ENCODE results near the gene COX8A. TPM values are rescaled to one million over a fixed set of nuclear protein-coding genes. Genes with fewer than 3 reads are reported as not detected.

Gene COX8A
- total and polyA plus RNA-seq, 2 of the 8 experiments (the other 6 are each of a cell fraction or from before 2014, with no cell fraction given): 365 to 1,720 TPM

GRCh38 chr11:64013141-64013896 is 38.9 kb downstream of the COX8A start:
- Histone ChIP-seq H2AK5ac (ENCODE audit: low read depth, low read length) (peak overlapping the region; percentile 28; the same call in 1 of the 2 replicates), H3K56ac (replicated peaks; ENCODE audit: insufficient read length, low read depth, low read length) (no peak overlapping the region), H2BK5ac (ENCODE audit: low read depth, low read length) (no peak overlapping the region), H4K91ac (replicated peaks; ENCODE audit: insufficient read length, low read length) (no peak overlapping the region), H4K5ac (ENCODE audit: insufficient read length, low read depth, low read length) (no peak overlapping the region), H3K79me1 (ENCODE audit: low read depth, low read length) (no peaks in the 10 kb centered on the region; the same call in 1 of the 2 replicates), H3K4me3 (ENCODE audit: extremely low read depth in 1 of 4, insufficient read depth in 2 of 4, low read depth in 3 of 4, low read length in 4 of 4) (no peak overlapping the region), H3K4ac (replicated peaks; ENCODE audit: insufficient read length, low read depth, low read length) (no peak overlapping the region), H3K23me2 (ENCODE audit: low read depth, low read length) (peaks cover 12% of the 10 kb centered on the region; the same call in 1 of the 2 replicates), H2BK12ac (ENCODE audit: low read depth, low read length) (peak overlapping the region; percentile 50; the same call in 1 of the 2 replicates), H4K8ac (ENCODE audit: extremely low read depth, insufficient read depth, low read length) (no peak overlapping the region; the same call in 1 of the 2 replicates), H3K23ac (ENCODE audit: insufficient read length) (no peak overlapping the region), H3K79me2 (ENCODE audit: control insufficient read depth in 1 of 2, insufficient read depth in 2 of 2, low read length in 2 of 2) (no peaks in the 10 kb centered on the region), H2AFZ (ENCODE audit: low read length) (no peak overlapping the region), H2BK120ac (replicated peaks; ENCODE audit: low read depth, low read length) (no peak overlapping the region), H2BK15ac (ENCODE audit: low read length) (peak overlapping the region; percentile 36), H2BK20ac (ENCODE audit: low read length) (no peak overlapping the region), H3K27me3 (replicated peaks in 1 of 4; ENCODE audit: control insufficient read depth in 3 of 4, extremely low read depth in 1 of 4, insufficient read depth in 3 of 4, low read length in 3 of 4) (peaks cover 8 to 71% (median 50%) of the 10 kb centered on the region in 4 experiments), H3K14ac (ENCODE audit: insufficient read length) (no peak overlapping the region), H3K36me3 (ENCODE audit: control insufficient read depth in 2 of 4, insufficient read depth in 4 of 4, low read length in 3 of 4) (no peaks in the 10 kb centered on the region), H3K27ac (ENCODE audit: low read depth, low read length) (no peak overlapping the region), H3K9ac (replicated peaks in 1 of 4; ENCODE audit: extremely low read depth in 1 of 4, low read depth in 3 of 4, low read length in 3 of 4) (no peak overlapping the region), H3K4me2 (ENCODE audit: insufficient read depth in 1 of 2, low read depth in 2 of 2, low read length in 2 of 2) (no peak overlapping the region), H3K4me1 (replicated peaks in 1 of 4; ENCODE audit: control insufficient read depth in 3 of 4, insufficient read depth in 4 of 4, low read length in 3 of 4) (no peaks in the 10 kb centered on the region; a peak in 1 of 7 replicates), H3K9me3 (ENCODE audit: insufficient read depth in 2 of 2, low read depth in 1 of 2, low read length in 1 of 2) (peaks cover 0 to 6% of the 10 kb centered on the region in 2 experiments; a peak in 1 of 4 replicates), H4K20me1 (replicated peaks in 1 of 2; ENCODE audit: control insufficient read depth in 1 of 2, insufficient read depth in 2 of 2, low read length in 2 of 2) (peaks cover 5% of the 10 kb centered on the region in 2 experiments), H3K18ac (ENCODE audit: extremely low read depth, low read length) (no peak overlapping the region)
- no peak for DNase-seq (ENCODE audit: low read depth in 1 of 2, low spot score in 2 of 2)
- ChIA-PET CTCF (ENCODE audit: partially characterized antibody) (interaction anchor here (0.6 to 8.2 kb wide), 7 partner anchors 6 to 150 kb away, joined by 3 to 74 read pairs (median 4); no protein-coding TSS in a partner anchor), POLR2A (ENCODE audit: partially characterized antibody) (interaction anchor here (1.0 to 1.5 kb wide), 3 partner anchors 18 to 28 kb away, joined by 3 to 4 read pairs (median 3); partner anchors contain the start of gene OTUB1)
- FAIRE-seq: no peak
- WGBS, 2 experiments (ENCODE audit: extremely low coverage in 1 of 2, insufficient coverage in 1 of 2, insufficient read length in 1 of 2, insufficient replicate concordance in 2 of 2, low coverage in 1 of 2, low lambda C conversion rate in 2 of 2, missing lambda C conversion rate in 1 of 2): 91% methylated on average over 16 of the region's 16 CpGs; no CpG with 5 or more reads in 1 of the 2 experiments
- no peak for TF ChIP-seq CREB1 (IDR thresholded peaks at IDR 0.05)
- no peak for TF ChIP-seq RXRA (IDR thresholded peaks at IDR 0.05; ENCODE audit: insufficient read depth, low read depth, low read length)
- TF ChIP-seq RAD21 (IDR thresholded peaks at IDR 0.05 in 1 of 2, conservative IDR thresholded peaks at IDR 0.05 in 1 of 2; ENCODE audit: low read depth in 2 of 2, low read length in 2 of 2): no peak
- no peak for TF ChIP-seq JUND (IDR thresholded peaks at IDR 0.05; ENCODE audit: low read length)
- TF ChIP-seq TBP (IDR thresholded peaks at IDR 0.05; ENCODE audit: low read depth, low read length): no peak
- no peak for TF ChIP-seq RNF2 (IDR thresholded peaks at IDR 0.05; ENCODE audit: borderline replicate concordance, low read depth, low read length, missing control alignments, poor library complexity, severe bottlenecking)
- no peak for TF ChIP-seq E2F6 (IDR thresholded peaks at IDR 0.05)
- TF ChIP-seq NANOG (IDR thresholded peaks at IDR 0.05; ENCODE audit: insufficient read depth, low read depth, low read length, poor library complexity, severe bottlenecking): no peak
- TF ChIP-seq SIN3A (conservative IDR thresholded peaks at IDR 0.05 in 1 of 2, IDR thresholded peaks at IDR 0.05 in 1 of 2; ENCODE audit: low read depth in 1 of 2, low read length in 2 of 2): no peak
- no peak for TF ChIP-seq KDM1A (IDR thresholded peaks at IDR 0.05; ENCODE audit: borderline replicate concordance, low read length)
